PC-3 (cell line): ENCODE measurements around the gene ACO2. TPM values are rescaled to one million over a fixed set of nuclear protein-coding genes. Genes with fewer than 3 reads are reported as not detected.
"Not testable (repeated sequence)": the region's sequence is repeated elsewhere in the genome, so short reads cannot be mapped to it uniquely, and the experiment has no call there.

Source experiments
- ATAC-seq: fragments of 200-7000 bp; cut with Tn5 transposase; 2 replicates; pipeline ENCODE4 v1.9.1; 2020; ENCODE audit warnings: mild to moderate bottlenecking, moderate library complexity
- BruUV-seq: library from RNA; stranded (reverse); fragments of 400-500 nt; replicated peaks from 2 replicates; lab custom pipeline; 2021; lab: Mats Ljungman, UMichigan
- CTCF ChIA-PET: fragments of 300-600 bp; sonication (Branson Sonifier 250); formaldehyde crosslinking; loops from one replicate; lab custom pipeline; 2022; ENCODE audit warnings: antibody characterized with exemption; lab: Charles Lee
- POLR2A ChIA-PET: fragments of 300-600 bp; sonication (Branson Sonifier 250); formaldehyde crosslinking; loops from one replicate; lab custom pipeline; 2022; ENCODE audit warnings: antibody characterized with exemption; ENCODE audit not compliant: unreplicated experiment; lab: Charles Lee
- DNase-seq: peaks from one replicate; pipeline ENCODE4 v3.0.0-alpha.2; 2015
- H2AFZ ChIP-seq: fragments of 300-600 bp; sonication (generic); 2 replicates; pipeline ENCODE4 v1.6.0; 2016; ENCODE audit warnings: antibody characterized with exemption, low read length
- H3F3A ChIP-seq: fragments of 300-600 bp; sonication (generic); one replicate; pipeline ENCODE4 v1.6.0; 2017; ENCODE audit warnings: antibody characterized with exemption, low read length, control low read depth, mild to moderate bottlenecking; ENCODE audit not compliant: unreplicated experiment
- H3K27ac ChIP-seq: fragments of 300-600 bp; sonication (generic); 2 replicates; pipeline ENCODE4 v1.5.1; 2016; ENCODE audit warnings: mild to moderate bottlenecking, low read length
- H3K27me3 ChIP-seq: fragments of 300-600 bp; sonication (generic); 2 replicates; pipeline ENCODE4 v1.6.1; 2016; ENCODE audit warnings: low read length, mixed read lengths
- H3K36me3 ChIP-seq: fragments of 300-600 bp; sonication (generic); 2 replicates; pipeline ENCODE4 v1.6.1; 2016; ENCODE audit warnings: low read depth, mixed run types, low read length, mixed read lengths
- H3K4me1 ChIP-seq: fragments of 300-600 bp; sonication (generic); 2 replicates; pipeline ENCODE4 v1.5.1; 2016; ENCODE audit warnings: low read length; ENCODE audit not compliant: insufficient read depth
- H3K4me2 ChIP-seq: fragments of 300-600 bp; sonication (generic); 2 replicates; pipeline ENCODE4 v1.6.0; 2016; ENCODE audit warnings: low read length
- H3K4me3 ChIP-seq: fragments of 300-600 bp; sonication (generic); 2 replicates; pipeline ENCODE4 v1.5.1; 2016; ENCODE audit warnings: mild to moderate bottlenecking, low read length, mixed read lengths
- H3K79me2 ChIP-seq: fragments of 300-600 bp; sonication (generic); 2 replicates; pipeline ENCODE4 v1.6.1; 2017; ENCODE audit warnings: low read length, mixed read lengths
- H3K9ac ChIP-seq: fragments of 300-600 bp; sonication (generic); 2 replicates; pipeline ENCODE4 v1.6.0; 2016; ENCODE audit warnings: mild to moderate bottlenecking, low read length
- H3K9me2 ChIP-seq: fragments of 300-600 bp; sonication (generic); replicated peaks from 2 replicates; pipeline ENCODE4 v1.6.1; 2016; ENCODE audit warnings: mixed run types, low read length, mixed read lengths
- H3K9me3 ChIP-seq: fragments of 300-600 bp; sonication (generic); 2 replicates; pipeline ENCODE4 v1.6.1; 2016; ENCODE audit warnings: low read length, mixed read lengths
- H4K20me1 ChIP-seq: fragments of 300-600 bp; sonication (generic); 2 replicates; pipeline ENCODE4 v1.6.1; 2016; ENCODE audit warnings: low read length, mixed read lengths
- CTCF ChIP-seq: fragments of 300-600 bp; sonication (generic); conservative IDR thresholded peaks from 2 replicates; pipeline ENCODE4 v1.5.1; 2017; ENCODE audit warnings: antibody characterized with exemption, low read depth, mild to moderate bottlenecking, low read length
- EZH2 ChIP-seq: fragments of 300-600 bp; sonication (generic); IDR thresholded peaks from one replicate; pipeline ENCODE4 v1.6.1; 2017; ENCODE audit warnings: antibody characterized with exemption, mild to moderate bottlenecking, low read length; ENCODE audit not compliant: unreplicated experiment
- EZH2phosphoT487 ChIP-seq: fragments of 300-600 bp; sonication (generic); IDR thresholded peaks from 2 replicates; pipeline ENCODE4 v1.6.1; 2018; ENCODE audit warnings: mild to moderate bottlenecking, antibody characterized with exemption, low read length, borderline replicate concordance
- intact Hi-C: fragments of 100-400 bp; cut with micrococcal nuclease; formaldehyde crosslinking; loops from 2 replicates; pipeline ENCODE4 v1.9.0; 2023
- total RNA-seq: library from RNA; depleted of rRNA; stranded (reverse); fragments of >200 nt; gene quantifications from 2 replicates; pipeline ENCODE4 v1.2.3, GENCODE V29; 2014

ACO2 gene
- total RNA-seq, 1 experiment from 2014 or later = 130 TPM

DNA sequence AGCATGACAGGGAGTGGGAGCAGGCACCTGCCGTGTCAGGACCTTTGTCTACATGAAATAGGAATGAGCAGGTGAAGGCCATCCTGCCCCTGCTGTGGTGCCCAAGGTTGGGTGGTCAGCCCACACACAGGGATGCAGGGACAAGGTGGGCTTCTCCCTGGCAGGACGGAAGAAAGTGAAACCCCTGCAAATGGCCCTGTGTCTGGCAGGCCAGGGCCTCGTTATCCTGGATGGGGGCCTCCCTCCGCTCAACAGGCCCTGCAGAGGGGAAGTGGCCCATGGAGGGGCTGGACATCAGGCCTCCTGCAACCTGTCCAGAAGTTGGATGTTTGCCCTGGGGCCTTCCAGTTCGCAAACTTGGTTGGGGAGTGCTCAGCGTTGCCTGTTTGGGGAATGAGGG is 37.3 kb upstream of the ACO2 start:
- no peak for TF ChIP-seq EZH2phosphoT487
- TF ChIP-seq EZH2 = no peak
- TF ChIP-seq CTCF = no peak
- no peaks in the 10 kb centered on the region for H3K9me2 ChIP-seq
- POLR2A ChIA-PET = no interaction called here
- no peak overlapping the region for H2AFZ ChIP-seq
- no peak for DNase-seq
- no peaks in the 10 kb centered on the region for H3F3A ChIP-seq
- peaks cover 8% of the 10 kb centered on the region for H3K36me3 ChIP-seq
- H3K4me1 ChIP-seq = no peaks in the 10 kb centered on the region
- intact Hi-C loops = no loop called here
- CTCF ChIA-PET = no interaction called here
- no peak overlapping the region for H3K9ac ChIP-seq
- H3K4me2 ChIP-seq = no peak overlapping the region
- no peaks in the 10 kb centered on the region for H4K20me1 ChIP-seq
- no peaks in the 10 kb centered on the region for H3K9me3 ChIP-seq
- 0 out of 2 replicates have a peak, but pooled peaks cover 13% of the 10 kb centered on the region for H3K79me2 ChIP-seq
- no peak overlapping the region for H3K4me3 ChIP-seq
- H3K27me3 ChIP-seq = no peaks in the 10 kb centered on the region
- H3K27ac ChIP-seq = no peak overlapping the region
- no peak for ATAC-seq
- BruUV-seq = no TSS peak

DNA sequence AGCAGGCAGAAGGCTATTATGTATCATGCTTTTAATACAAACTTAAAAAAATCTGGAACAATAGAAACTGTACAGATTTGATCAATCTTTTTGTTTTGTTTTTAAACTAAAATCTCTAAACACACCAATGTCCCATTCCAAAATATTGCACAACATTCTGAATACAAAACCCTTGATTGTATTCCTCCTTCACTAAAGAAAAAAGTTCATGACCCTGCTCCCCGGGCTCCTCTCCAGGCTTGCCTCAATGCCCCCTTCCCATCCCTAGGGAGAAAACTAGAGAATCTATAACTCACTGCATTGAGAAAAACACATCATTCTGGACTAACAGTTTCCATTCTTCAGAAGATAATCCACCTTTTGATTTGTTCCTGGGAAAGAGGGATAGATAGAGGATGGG is 35.4 kb upstream of the ACO2 start:
- H3K9me3 ChIP-seq, H3K4me2 ChIP-seq, H2AFZ ChIP-seq, BruUV-seq, H3K27ac ChIP-seq, POLR2A ChIA-PET, H3K4me3 ChIP-seq, H3K36me3 ChIP-seq, ATAC-seq, H4K20me1 ChIP-seq, H3K27me3 ChIP-seq, intact Hi-C loops, H3F3A ChIP-seq, CTCF ChIA-PET, H3K9ac ChIP-seq, DNase-seq, H3K4me1 ChIP-seq, H3K9me2 ChIP-seq: not testable (repeated sequence)
- peaks cover 22% of the 10 kb centered on the region for H3K79me2 ChIP-seq

- CTCF ChIA-PET, H3K9ac ChIP-seq, H2AFZ ChIP-seq, BruUV-seq, H3K4me2 ChIP-seq, H3K27me3 ChIP-seq, H3K36me3 ChIP-seq, H3K9me2 ChIP-seq, H3K27ac ChIP-seq, H3K4me3 ChIP-seq, ATAC-seq, intact Hi-C loops, H4K20me1 ChIP-seq, POLR2A ChIA-PET, DNase-seq, H3K4me1 ChIP-seq, H3F3A ChIP-seq, H3K9me3 ChIP-seq: not testable (repeated sequence)
- peaks cover 29% of the 10 kb centered on the region for H3K79me2 ChIP-seq
Measured at GRCh38 chr22:41434361-41435003, 34.4 kb upstream of the ACO2 start.

DNA sequence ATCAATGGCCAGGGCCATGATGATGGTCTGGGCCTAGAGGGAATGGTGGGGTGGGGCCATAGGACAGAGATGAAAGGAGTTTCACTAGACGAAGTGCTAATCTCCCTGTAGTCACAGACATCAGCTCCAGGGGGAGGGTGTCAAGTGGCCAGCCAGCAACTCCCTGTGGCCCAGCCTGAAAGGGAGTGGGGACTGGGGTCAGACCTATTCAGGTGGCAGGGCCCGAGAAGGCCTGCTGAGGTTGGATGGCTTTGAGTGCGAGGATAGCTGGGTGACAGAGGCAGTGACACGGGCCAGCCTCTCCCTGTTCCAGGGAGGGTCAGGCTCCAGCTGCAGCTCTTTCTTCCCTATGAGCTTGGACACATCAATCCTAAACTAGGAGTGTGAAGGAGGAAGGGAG is 33.4 kb upstream of the ACO2 start:
- no peaks in the 10 kb centered on the region for H3K9me3 ChIP-seq
- H3K79me2 ChIP-seq = peaks cover 37% of the 10 kb centered on the region
- no peaks in the 10 kb centered on the region for H4K20me1 ChIP-seq
- ATAC-seq (no peak), DNase-seq (no peak)
- H3K27ac ChIP-seq = no peak overlapping the region
- no peak overlapping the region for H3K4me2 ChIP-seq
- H3K4me1 ChIP-seq = no peaks in the 10 kb centered on the region
- H3K4me3 ChIP-seq = no peak overlapping the region
- no peak for TF ChIP-seq EZH2
- no peak for TF ChIP-seq EZH2phosphoT487
- no peak for TF ChIP-seq CTCF
- CTCF ChIA-PET = no interaction called here
- POLR2A ChIA-PET = no interaction called here
- peaks cover 8% of the 10 kb centered on the region for H3K36me3 ChIP-seq
- no peak overlapping the region for H3K9ac ChIP-seq
- intact Hi-C loops = no loop called here
- H2AFZ ChIP-seq = no peak overlapping the region
- no peaks in the 10 kb centered on the region for H3K27me3 ChIP-seq
- no peaks in the 10 kb centered on the region for H3F3A ChIP-seq
- no TSS peak for BruUV-seq
- no peaks in the 10 kb centered on the region for H3K9me2 ChIP-seq
